Heart left ventricle (tissue), 13 donors: ENCODE results near the gene TMEM79.

Source experiments
- CTCF ChIP-seq, 12 donors: fragments of 200-600 bp; sonication (generic) in 4 of 12; IDR thresholded peaks; one replicate each; pipeline versions ENCODE4 v1.5.0 to v1.8.0; 2018 to 2022; ENCODE audit warnings: antibody characterized with exemption in 12 of 12, mild to moderate bottlenecking in 5 of 12
- POLR2A ChIP-seq, 2 donors: fragments of 450-650 bp; IDR thresholded peaks; one replicate each; pipeline ENCODE4 v1.6.1; 2017; ENCODE audit warnings: antibody characterized with exemption in 2 of 2, mild to moderate bottlenecking in 2 of 2, moderate library complexity in 2 of 2
- donor health status: ischemic (EF 13 %, LVEDD 7.1; RV severe dilation, severe dysfunction).
- donor health status: DM: no; HTN: yes; CAD: no.
- donor health status: DM: no; HTN: no; CAD: no.
- donor health status: ischemic (EF 25% LVEDD 6.9; RV normal size, moderate dysfunction).
- donor health status: ischemic (EF 25% LVEDD 5.7; RV mildly dilated, moderate dysfunction).
- donor health status: ischemic (EF 35%, LVEDD 5.7; RV mildly dilated, moderate dysfunction).
- donor health status: nonischemic (EF 11% LVEDD 7.7; RV severe dilation, severe dysfunction).
- donor health status: DM: yes; HTN: yes; CAD: no.
- donor health status: PGD.
- donor health status: ischemic (EF 29% LVEDD 5.4; RV normal size, mild dysfunction).
- donor health status: nonischemic (EF 23%, LVEDD 6.1; RV moderate dilation, normal function).

GRCh38 chr1:156263288-156263655 is 20.9 kb upstream of the TMEM79 start:
- TF ChIP-seq CTCF (IDR thresholded peaks at IDR 0.05) (no peak), POLR2A (IDR thresholded peaks at IDR 0.05) (no peak)
